Measurements from ENCODE around the gene CADM2.

DNA sequence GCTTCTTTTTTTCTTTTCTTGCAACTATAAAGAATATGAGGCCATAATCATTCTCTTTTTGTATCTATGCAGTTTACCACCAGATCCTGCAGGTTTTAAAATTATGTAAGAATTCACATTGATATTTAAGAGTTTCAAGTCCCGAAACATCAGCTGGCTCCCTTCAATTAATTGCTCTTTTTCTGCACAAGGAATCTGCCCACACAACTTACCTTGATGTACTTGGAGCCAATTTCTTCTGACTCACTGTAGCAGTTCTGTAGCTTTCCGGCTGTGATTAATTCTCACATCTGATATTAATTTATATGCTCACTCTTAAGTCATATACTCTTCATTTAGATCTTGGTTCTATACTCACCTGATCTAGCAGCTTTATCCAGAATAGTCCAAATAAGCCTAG, 781.8 kb downstream of the CADM2 start:
- no peak for TF ChIP-seq POLR2A (IDR thresholded peaks at IDR 0.05; ENCODE audit: low read length)
- no peak for TF ChIP-seq GATA1 (IDR thresholded peaks at IDR 0.05; ENCODE audit: low read depth, low read length)

Data from erythroblast (primary cell).